Epithelial cell of proximal tubule (primary cell): ENCODE measurements around the gene UGDH. TPM values are rescaled to one million over a fixed set of nuclear protein-coding genes. Genes with fewer than 3 reads are reported as not detected.
"Not testable (repeated sequence)": the region's sequence is repeated elsewhere in the genome, so short reads cannot be mapped to it uniquely, and the experiment has no call there.

Source experiments
- DNase-seq: peaks from one replicate; pipeline ENCODE4 v3.0.0-alpha.2; 2011; ENCODE audit warnings: low read depth
- H3K4me3 ChIP-seq: 2 replicates; pipeline ENCODE4 v1.5.1; 2011; ENCODE audit warnings: low read depth, mild to moderate bottlenecking, low read length
- CTCF ChIP-seq: conservative IDR thresholded peaks from 2 replicates; pipeline ENCODE4 v1.5.1; 2012; ENCODE audit warnings: low read depth, mild to moderate bottlenecking, low read length
- total RNA-seq: library from RNA; depleted of rRNA; stranded (reverse); fragments of >200 nt; gene quantifications from 2 replicates; pipeline ENCODE4 v1.2.3, GENCODE V29; 2015

The UGDH gene
- total RNA-seq, 1 donor from 2014 or later = 97.4 TPM

GRCh38 chr4:39544580-39545315 lies 17.5 kb upstream of the UGDH start:
- DNase-seq = no peak
- no peak for TF ChIP-seq CTCF
- H3K4me3 ChIP-seq = no peak overlapping the region

DNA sequence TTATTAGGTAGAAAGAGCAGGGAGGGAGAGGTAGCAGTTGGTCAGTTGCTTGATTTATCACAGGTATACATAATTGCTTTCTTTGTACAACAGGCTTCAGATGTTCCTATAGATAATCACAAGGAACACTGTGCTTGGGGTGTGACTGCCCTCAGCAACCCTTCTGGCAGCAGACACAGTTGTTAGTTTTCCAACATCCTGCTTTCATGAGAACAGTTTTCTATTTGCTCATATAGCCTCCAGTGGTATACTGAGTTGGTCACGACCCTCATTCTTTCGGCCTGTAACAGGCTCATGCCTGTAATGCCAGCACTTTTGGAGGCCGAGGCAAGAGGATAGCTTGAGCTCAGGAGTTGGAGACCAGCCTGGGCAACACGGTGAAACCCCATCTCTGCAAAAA lies 16.8 kb upstream of the UGDH start:
- not testable (repeated sequence) for DNase-seq, H3K4me3 ChIP-seq

GRCh38 chr4:39543034-39543433 lies 15.8 kb upstream of the UGDH start:
- TF ChIP-seq CTCF = no peak
- no peak overlapping the region for H3K4me3 ChIP-seq
- no peak for DNase-seq

DNA sequence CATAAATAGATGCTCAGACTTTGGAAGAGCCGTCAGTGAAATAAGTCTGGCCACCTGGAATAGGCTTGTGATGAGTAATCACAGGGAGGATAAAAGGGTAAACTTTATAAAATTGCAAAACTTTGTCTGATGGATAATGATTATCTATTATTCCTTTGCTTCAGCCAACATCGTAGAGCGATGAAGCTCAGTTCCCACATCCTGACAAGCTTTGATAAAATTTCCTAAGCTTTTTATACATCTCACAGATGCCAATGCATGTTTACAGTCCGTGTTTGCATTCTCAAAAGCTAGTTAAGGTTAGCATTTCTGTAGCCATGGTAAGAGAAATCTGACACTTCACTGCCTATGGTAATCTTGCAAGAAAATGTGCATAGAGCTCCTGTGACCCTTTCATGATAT lies 15.4 kb upstream of the UGDH start:
- no peak for DNase-seq
- no peak overlapping the region for H3K4me3 ChIP-seq
- no peak for TF ChIP-seq CTCF

GRCh38 chr4:39541987-39542610 lies 14.9 kb upstream of the UGDH start:
- H3K4me3 ChIP-seq = no peak overlapping the region
- TF ChIP-seq CTCF = no peak
- DNase-seq = no peak

GRCh38 chr4:39539089-39539611 lies 11.9 kb upstream of the UGDH start:
- no peak overlapping the region for H3K4me3 ChIP-seq
- DNase-seq = no peak
- TF ChIP-seq CTCF = no peak

DNA sequence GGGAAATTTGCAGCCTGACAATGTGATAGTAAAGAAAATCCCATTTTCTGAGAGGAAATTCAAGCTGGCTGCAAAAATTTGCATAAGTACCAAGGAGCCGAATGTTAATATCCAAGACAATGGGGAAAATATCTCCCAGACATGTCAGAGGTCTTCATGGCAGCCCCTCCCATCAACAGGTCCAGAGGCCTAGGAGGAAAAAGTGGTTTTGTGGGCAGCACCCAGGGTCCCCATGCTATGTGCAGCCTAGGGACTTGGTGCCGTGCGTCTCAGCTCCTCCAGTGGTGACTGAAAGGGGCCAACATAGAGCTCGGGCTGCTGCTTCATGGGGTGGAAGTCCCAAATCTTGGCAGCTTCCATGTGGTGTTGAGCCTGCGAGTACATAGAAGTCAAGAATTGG lies 6.3 kb upstream of the UGDH start:
- DNase-seq = no peak
- no peak overlapping the region for H3K4me3 ChIP-seq
- TF ChIP-seq CTCF = no peak

GRCh38 chr4:39532237-39532636 lies 5.0 kb upstream of the UGDH start:
- H3K4me3 ChIP-seq, DNase-seq: not testable (repeated sequence)
